GM10248 (cell line): ENCODE results near the gene PPP1R8.

ENCODE experiments used
- CTCF ChIA-PET: fragments of 300-600 bp; sonication (Branson Sonifier 250); formaldehyde crosslinking; extraction: SDS; loops from one replicate; lab custom pipeline; 2021; ENCODE audit warnings: antibody characterized with exemption; lab: Yijun Ruan, JAX
- POLR2A ChIA-PET: fragments of 350-650 bp; sonication (Branson Sonifier 250); formaldehyde crosslinking; extraction: SDS; loops from one replicate; lab custom pipeline; 2020; ENCODE audit warnings: antibody characterized with exemption; lab: Yijun Ruan, JAX
- DNase-seq: peaks from one replicate; pipeline ENCODE4 v3.0.0; 2012; ENCODE audit errors: extremely low spot score
- CTCF ChIP-seq: IDR thresholded peaks from 2 replicates; pipeline ENCODE4 v1.5.1; 2012; ENCODE audit warnings: mild to moderate bottlenecking, low read depth; ENCODE audit errors: extremely low read depth, missing control alignments, control extremely low read depth

Gene PPP1R8

GRCh38 chr1:27883536-27883935, 53.0 kb downstream of the PPP1R8 start:
- DNase-seq = no peak
- ChIA-PET POLR2A (interaction anchor here (0.5 to 1.5 kb wide), 3 partner anchors 8 to 1275 kb away, joined by 3 to 7 read pairs (median 6); partner anchors contain the start of gene THEMIS2), CTCF (interaction anchor here (1.1 to 1.6 kb wide), 4 partner anchors 9 to 26 kb away, joined by 3 to 7 read pairs (median 4); no protein-coding TSS in a partner anchor)
- no peak for TF ChIP-seq CTCF

- peak; percentile 58 for DNase-seq
- TF ChIP-seq CTCF = no peak
- ChIA-PET CTCF (interaction anchor here (1.1 to 1.6 kb wide), 4 partner anchors 9 to 27 kb away, joined by 3 to 7 read pairs (median 4); no protein-coding TSS in a partner anchor), POLR2A (interaction anchor here (0.6 to 1.5 kb wide), 3 partner anchors 9 to 102 kb away, joined by 5 to 7 read pairs (median 6); partner anchors contain the start of gene THEMIS2)
Observed at GRCh38 chr1:27884006-27884954, 53.7 kb downstream of the PPP1R8 start.

GRCh38 chr1:27885114-27885528, 54.5 kb downstream of the PPP1R8 start:
- TF ChIP-seq CTCF = no peak
- DNase-seq = no peak
- POLR2A ChIA-PET = no interaction called here
- CTCF ChIA-PET = no interaction called here

- DNase-seq = no peak
- ChIA-PET POLR2A (interaction anchor here (0.7 to 2.2 kb wide), 2 partner anchors 10 to 26 kb away, joined by 3 to 10 read pairs; no protein-coding TSS in a partner anchor), CTCF (interaction anchor here (1.8 to 2.0 kb wide), 2 partner anchors 10 to 28 kb away, joined by 6 to 8 read pairs; no protein-coding TSS in a partner anchor)
- TF ChIP-seq CTCF = no peak
Observed at GRCh38 chr1:27885621-27886352, 55.2 kb downstream of the PPP1R8 start.

GRCh38 chr1:27886353-27886679, 55.7 kb downstream of the PPP1R8 start:
- CTCF ChIA-PET = interaction anchor here (1.8 to 2.0 kb wide), 2 partner anchors 11 to 29 kb away, joined by 6 to 8 read pairs; no protein-coding TSS in a partner anchor

More at GRCh38 chr1:27886353-27886679, 55.7 kb downstream of the PPP1R8 start:
- no peak for DNase-seq
- TF ChIP-seq CTCF = no peak
- POLR2A ChIA-PET = interaction anchor here (0.7 to 2.2 kb wide), 3 partner anchors 10 to 26 kb away, joined by 3 to 10 read pairs (median 6); no protein-coding TSS in a partner anchor
